ENCODE results near the gene SLC25A21. TPM values are rescaled to one million over a fixed set of nuclear protein-coding genes. Genes with fewer than 3 reads are reported as not detected.

SLC25A21 gene
- total and polyA plus RNA-seq, 2 experiments from 2014 or later, result 10.6 to 12.1 TPM

- Histone ChIP-seq H3K27me3 (ENCODE audit: insufficient read depth) (peaks cover 96% of the 10 kb centered on the region), H3K4me1 (ENCODE audit: insufficient read depth) (peaks cover 58% of the 10 kb centered on the region), H3K27ac (ENCODE audit: low read depth) (no peak overlapping the region), H3K79me2 (replicated peaks; ENCODE audit: insufficient read depth) (no peaks in the 10 kb centered on the region), H3K4me3 (peak overlapping the region; percentile 56), H3K9me2 (ENCODE audit: insufficient read depth) (no peaks in the 10 kb centered on the region), H3K36me3 (ENCODE audit: insufficient read depth) (no peaks in the 10 kb centered on the region), H2AFZ (no peak overlapping the region), H3F3A (replicated peaks; ENCODE audit: low read depth) (peaks cover 35% of the 10 kb centered on the region), H4K20me1 (replicated peaks; ENCODE audit: insufficient read depth) (peaks cover 55% of the 10 kb centered on the region), H3K4me2 (peak overlapping the region; percentile 83)
- no peak for ATAC-seq
- DNase-seq (ENCODE audit: low spot score), result peak; percentile 47
- TF ChIP-seq EZH2phosphoT487 (IDR thresholded peaks at IDR 0.05; ENCODE audit: unreplicated experiment), result peak; percentile 19
- TF ChIP-seq CREB1 (CRISPR knock-in tag; IDR thresholded peaks at IDR 0.05; ENCODE audit: low read depth), result no peak
- peak; percentile 79 for TF ChIP-seq EZH2 (IDR thresholded peaks at IDR 0.05; ENCODE audit: low read depth, unreplicated experiment)
- TF ChIP-seq NANOG (IDR thresholded peaks at IDR 0.05; ENCODE audit: borderline replicate concordance), result no peak
- Mint-ChIP-seq H3K9me3 (no peaks in the 10 kb centered on the region; the same call in 2 of the 3 replicates), H3K4me3 (peak overlapping the region; percentile 54; the same call in 1 of the 3 replicates), H3K36me3 (ENCODE audit: low read depth) (no peaks in the 10 kb centered on the region; the same call in 2 of the 3 replicates), H3K27ac (no peak overlapping the region), H3K27me3 (ENCODE audit: insufficient read depth, low read depth, poor library complexity) (peaks cover 100% of the 10 kb centered on the region), H3K4me1 (peaks cover 66% of the 10 kb centered on the region)
Measured at GRCh38 chr14:36658123-36659009, 514.0 kb downstream of the SLC25A21 start.

- H3F3A ChIP-seq (replicated peaks; ENCODE audit: low read depth), result peaks cover 38% of the 10 kb centered on the region
- no peaks in the 10 kb centered on the region for H3K79me2 ChIP-seq (replicated peaks; ENCODE audit: insufficient read depth)
- DNase-seq (ENCODE audit: low spot score), result peak; percentile 76
- H3K27me3 ChIP-seq (ENCODE audit: insufficient read depth), result peaks cover 96% of the 10 kb centered on the region
- no peaks in the 10 kb centered on the region; the same call in 2 of the 3 replicates for H3K9me3 Mint-ChIP-seq
- peaks cover 53% of the 10 kb centered on the region for H3K4me1 ChIP-seq (ENCODE audit: insufficient read depth)
- H3K36me3 Mint-ChIP-seq (ENCODE audit: low read depth), result no peaks in the 10 kb centered on the region; the same call in 2 of the 3 replicates
- H3K4me2 ChIP-seq, result peak overlapping the region; percentile 83
- H3K4me1 Mint-ChIP-seq, result peaks cover 58% of the 10 kb centered on the region
- H3K36me3 ChIP-seq (ENCODE audit: insufficient read depth), result no peaks in the 10 kb centered on the region
- no peaks in the 10 kb centered on the region for H3K9me2 ChIP-seq (ENCODE audit: insufficient read depth)
- ATAC-seq, result peak; percentile 1
- peak overlapping the region; percentile 54 for H3K4me3 Mint-ChIP-seq
- TF ChIP-seq EZH2 (IDR thresholded peaks at IDR 0.05; ENCODE audit: low read depth, unreplicated experiment) (peak; percentile 96), STAT1 (IDR thresholded peaks at IDR 0.05; ENCODE audit: unreplicated experiment) (no peak), EZH2phosphoT487 (IDR thresholded peaks at IDR 0.05; ENCODE audit: unreplicated experiment) (peak; percentile 97)
- H3K27me3 Mint-ChIP-seq (ENCODE audit: insufficient read depth, low read depth, poor library complexity), result peaks cover 100% of the 10 kb centered on the region
- no peak overlapping the region for H2AFZ ChIP-seq
- no peak overlapping the region for H3K27ac Mint-ChIP-seq
- no peak overlapping the region for H3K27ac ChIP-seq (ENCODE audit: low read depth)
- H3K4me3 ChIP-seq, result peak overlapping the region; percentile 56
- peaks cover 63% of the 10 kb centered on the region for H4K20me1 ChIP-seq (replicated peaks; ENCODE audit: insufficient read depth)
Measured at GRCh38 chr14:36657399-36658122, 514.8 kb downstream of the SLC25A21 start.

GRCh38 chr14:36656687-36657398 lies 515.6 kb downstream of the SLC25A21 start:
- Histone ChIP-seq H3K4me2 (peak overlapping the region; percentile 83), H3K36me3 (ENCODE audit: insufficient read depth) (no peaks in the 10 kb centered on the region), H3K27ac (ENCODE audit: low read depth) (no peak overlapping the region), H3K27me3 (ENCODE audit: insufficient read depth) (peaks cover 97% of the 10 kb centered on the region), H2AFZ (no peak overlapping the region), H3K79me2 (replicated peaks; ENCODE audit: insufficient read depth) (no peaks in the 10 kb centered on the region), H3K4me1 (ENCODE audit: insufficient read depth) (peaks cover 48% of the 10 kb centered on the region), H3K9me2 (ENCODE audit: insufficient read depth) (no peaks in the 10 kb centered on the region), H3K4me3 (peak overlapping the region; percentile 56), H3F3A (replicated peaks; ENCODE audit: low read depth) (peaks cover 35% of the 10 kb centered on the region), H4K20me1 (replicated peaks; ENCODE audit: insufficient read depth) (peaks cover 63% of the 10 kb centered on the region)
- H3K4me1 Mint-ChIP-seq, result peaks cover 52% of the 10 kb centered on the region
- H3K27ac Mint-ChIP-seq, result no peak overlapping the region
- H3K9me3 Mint-ChIP-seq, result no peaks in the 10 kb centered on the region; the same call in 2 of the 3 replicates
- peak; percentile 61 for DNase-seq (ENCODE audit: low spot score)
- TF ChIP-seq EZH2 (IDR thresholded peaks at IDR 0.05; ENCODE audit: low read depth, unreplicated experiment) (peak; percentile 93), CREB1 (CRISPR knock-in tag; IDR thresholded peaks at IDR 0.05; ENCODE audit: low read depth) (no peak), POLR2AphosphoS5 (IDR thresholded peaks at IDR 0.05; ENCODE audit: low read depth) (no peak), CTCF (conservative IDR thresholded peaks at IDR 0.05; ENCODE audit: low read depth in 2 of 2) (no peak), JUNB (IDR thresholded peaks at IDR 0.05; ENCODE audit: unreplicated experiment) (no peak), ETS1 (IDR thresholded peaks at IDR 0.05) (no peak)
- ATAC-seq, result no peak
- peaks cover 100% of the 10 kb centered on the region for H3K27me3 Mint-ChIP-seq (ENCODE audit: insufficient read depth, low read depth, poor library complexity)
- no peaks in the 10 kb centered on the region; the same call in 2 of the 3 replicates for H3K36me3 Mint-ChIP-seq (ENCODE audit: low read depth)
- peak overlapping the region; percentile 54; the same call in 2 of the 3 replicates for H3K4me3 Mint-ChIP-seq

Data from GM23338 (cell line).